Astrocyte of the cerebellum (primary cell): ENCODE data around the gene EXD3.

ENCODE experiments used
- DNase-seq: peaks from one replicate; pipeline ENCODE4 v3.0.0-alpha.2; 2011; ENCODE audit warnings: low read depth
- H3K4me3 ChIP-seq: 2 replicates; pipeline ENCODE4 v1.5.1; 2011; ENCODE audit warnings: mild to moderate bottlenecking, low read depth, low read length, moderate library complexity
- CTCF ChIP-seq: IDR thresholded peaks from 2 replicates; pipeline ENCODE4 v1.5.1; 2012; ENCODE audit warnings: low read length, low read depth, moderate library complexity, mild to moderate bottlenecking; ENCODE audit errors: missing control alignments
- in situ Hi-C: cut with HindIII; loops from 2 replicates; pipeline ENCODE4 v1.10.0; 2017; ENCODE audit warnings: low sequenced_read_pairs

EXD3 gene

GRCh38 chr9:137365552-137366444 lies 57.2 kb downstream of the EXD3 start:
- DNase-seq: no peak
- no peak overlapping the region for H3K4me3 ChIP-seq
- in situ Hi-C loops: loop anchor here (10.0 kb wide), 1 partner anchor 49 kb away; no protein-coding TSS in a partner anchor
- TF ChIP-seq CTCF: no peak

GRCh38 chr9:137365056-137365455 lies 57.9 kb downstream of the EXD3 start:
- H3K4me3 ChIP-seq: no peak overlapping the region
- DNase-seq: no peak
- TF ChIP-seq CTCF: no peak
- in situ Hi-C loops: loop anchor here (10.0 kb wide), 1 partner anchor 50 kb away; no protein-coding TSS in a partner anchor

GRCh38 chr9:137359850-137360249 lies 63.1 kb downstream of the EXD3 start:
- H3K4me3 ChIP-seq: no peak overlapping the region
- TF ChIP-seq CTCF: no peak
- in situ Hi-C loops: loop anchor here (10.0 kb wide), 1 partner anchor 55 kb away; no protein-coding TSS in a partner anchor
- DNase-seq: no peak

- no peak for DNase-seq
- no peak for TF ChIP-seq CTCF
- H3K4me3 ChIP-seq: no peak overlapping the region
- in situ Hi-C loops: no loop called here
Measured at GRCh38 chr9:137358126-137358525, 64.8 kb downstream of the EXD3 start.

- TF ChIP-seq CTCF: no peak
- no peak for DNase-seq
- in situ Hi-C loops: no loop called here
- no peak overlapping the region for H3K4me3 ChIP-seq
Measured at GRCh38 chr9:137357166-137357565, 65.8 kb downstream of the EXD3 start.

- in situ Hi-C loops: no loop called here
- no peak for TF ChIP-seq CTCF
- H3K4me3 ChIP-seq: no peak overlapping the region
- DNase-seq: no peak
Measured at GRCh38 chr9:137355761-137356365, 67.1 kb downstream of the EXD3 start.
